ENCODE results near the gene GPN1.
"Not testable (repeated sequence)": the region's sequence is repeated elsewhere in the genome, so short reads cannot be mapped to it uniquely, and the experiment has no call there.

Gene GPN1

DNA sequence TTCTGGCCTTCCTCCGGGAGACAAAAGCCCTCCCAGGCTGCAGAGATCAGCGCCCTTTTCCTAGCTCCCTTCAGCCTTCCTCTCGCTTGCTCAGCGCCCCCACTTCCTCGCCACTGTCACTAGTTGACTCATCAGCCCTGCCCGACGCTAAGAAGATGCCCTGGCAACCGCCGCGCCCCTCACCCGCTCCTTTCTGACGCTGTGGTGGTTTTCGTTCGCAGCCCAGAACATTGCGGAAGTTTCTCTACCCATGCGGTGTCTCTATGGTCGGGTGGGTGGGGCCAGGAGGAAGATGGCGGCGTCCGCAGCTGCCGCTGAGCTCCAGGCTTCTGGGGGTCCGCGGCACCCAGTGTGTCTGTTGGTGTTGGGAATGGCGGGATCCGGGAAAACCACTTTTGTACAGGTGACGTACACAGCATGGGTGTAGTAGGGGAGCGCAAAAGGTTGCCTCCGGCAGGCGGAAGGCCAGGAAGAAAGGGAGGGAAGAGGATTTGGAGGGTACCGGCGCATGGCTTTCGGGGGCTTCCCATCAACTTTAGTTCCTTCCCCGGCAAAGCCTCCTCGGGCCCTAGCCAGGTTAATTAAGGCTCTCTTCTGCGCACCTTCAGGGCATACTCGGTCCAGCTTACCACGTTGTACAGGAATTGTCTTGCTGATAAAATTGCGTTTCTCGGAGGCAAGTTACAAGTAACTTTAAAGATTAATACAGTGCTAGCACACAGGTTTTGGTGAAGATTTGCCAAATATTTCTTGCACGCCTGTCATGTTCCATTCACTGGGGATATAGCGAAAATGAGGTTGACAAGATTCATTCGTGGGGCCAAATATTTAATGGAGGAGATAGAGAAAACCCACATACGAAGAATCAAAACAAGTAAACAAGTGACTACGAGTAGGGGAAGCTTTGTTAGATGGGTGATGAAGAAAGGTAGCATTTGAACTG, at the start of gene GPN1, which contains the start of gene CCDC121:
TSS of gene GPN1 (plus strand) at position 284 of the 943 bp plus-strand sequence. CDS start at position 293, 9 bp downstream.
TSS of gene CCDC121 (minus strand) at position 246 of the 943 bp plus-strand sequence. CDS start 1,213 bp downstream, outside the sequence.
- H3K4me3 ChIP-seq (ENCODE audit: low read length): peak within 1 kb of the TSS; percentile 96
- TF ChIP-seq ZNF274 (IDR thresholded peaks at IDR 0.05; ENCODE audit: low read depth, low read length): no peak

DNA sequence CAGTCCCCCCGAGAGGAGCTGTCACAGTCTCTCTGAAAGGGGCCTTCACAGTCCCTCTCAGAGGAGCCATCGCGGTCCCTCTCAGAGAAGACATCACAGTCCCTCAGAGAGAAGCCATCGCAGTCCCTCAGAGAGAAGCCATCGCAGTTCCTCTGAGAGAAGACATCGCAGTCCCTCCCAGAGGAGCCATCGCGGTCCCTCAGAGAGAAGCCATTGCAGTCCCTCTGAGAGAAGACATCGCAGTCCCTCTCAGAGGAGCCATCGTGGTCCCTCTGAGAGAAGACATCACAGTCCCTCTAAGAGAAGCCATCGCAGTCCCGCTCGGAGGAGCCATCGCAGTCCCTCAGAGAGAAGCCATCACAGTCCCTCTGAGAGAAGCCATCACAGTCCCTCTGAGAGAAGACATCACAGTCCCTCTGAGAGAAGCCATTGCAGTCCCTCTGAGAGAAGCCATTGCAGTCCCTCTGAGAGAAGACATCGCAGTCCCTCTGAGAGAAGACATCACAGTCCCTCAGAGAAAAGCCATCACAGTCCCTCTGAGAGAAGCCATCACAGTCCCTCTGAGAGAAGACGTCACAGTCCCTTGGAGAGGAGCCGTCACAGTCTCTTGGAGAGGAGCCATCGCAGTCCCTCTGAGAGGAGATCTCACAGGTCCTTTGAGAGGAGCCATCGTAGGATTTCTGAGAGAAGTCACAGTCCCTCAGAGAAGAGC, 47.3 kb upstream of the GPN1 start:
- no peak overlapping the region for H3K4me3 ChIP-seq (ENCODE audit: low read length)

DNA sequence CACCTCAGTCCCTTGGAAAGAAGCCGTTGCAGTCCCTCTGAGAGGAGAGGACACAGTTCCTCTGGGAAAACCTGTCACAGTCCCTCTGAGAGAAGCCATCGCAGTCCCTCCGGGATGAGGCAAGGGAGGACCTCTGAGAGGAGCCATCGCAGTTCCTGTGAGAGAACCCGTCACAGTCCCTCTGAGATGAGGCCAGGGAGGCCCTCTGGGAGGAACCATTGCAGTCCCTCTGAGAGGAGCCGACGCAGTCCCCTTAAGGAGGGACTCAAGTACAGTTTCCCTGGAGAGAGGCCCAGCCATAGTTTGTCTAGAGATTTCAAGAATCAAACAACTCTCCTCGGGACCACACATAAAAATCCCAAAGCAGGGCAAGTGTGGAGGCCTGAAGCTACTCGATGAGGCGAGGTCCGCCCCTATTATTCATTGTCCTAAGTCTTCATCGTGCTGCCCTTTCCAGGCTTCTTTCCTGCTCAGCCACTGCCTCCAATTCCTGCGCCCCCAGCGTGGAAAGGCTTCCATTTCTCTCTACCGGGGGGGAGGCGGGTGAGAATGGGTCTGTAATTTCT, 46.6 kb upstream of the GPN1 start:
- H3K4me3 ChIP-seq (ENCODE audit: low read length): peak overlapping the region; percentile 99; the same call in 1 of the 2 replicates
- TF ChIP-seq ZNF274 (IDR thresholded peaks at IDR 0.05; ENCODE audit: low read depth, low read length): no peak

More for the DNA sequence above, 47.3 kb upstream of the GPN1 start:
- TF ChIP-seq ZNF274 (IDR thresholded peaks at IDR 0.05; ENCODE audit: low read depth, low read length): no peak

DNA sequence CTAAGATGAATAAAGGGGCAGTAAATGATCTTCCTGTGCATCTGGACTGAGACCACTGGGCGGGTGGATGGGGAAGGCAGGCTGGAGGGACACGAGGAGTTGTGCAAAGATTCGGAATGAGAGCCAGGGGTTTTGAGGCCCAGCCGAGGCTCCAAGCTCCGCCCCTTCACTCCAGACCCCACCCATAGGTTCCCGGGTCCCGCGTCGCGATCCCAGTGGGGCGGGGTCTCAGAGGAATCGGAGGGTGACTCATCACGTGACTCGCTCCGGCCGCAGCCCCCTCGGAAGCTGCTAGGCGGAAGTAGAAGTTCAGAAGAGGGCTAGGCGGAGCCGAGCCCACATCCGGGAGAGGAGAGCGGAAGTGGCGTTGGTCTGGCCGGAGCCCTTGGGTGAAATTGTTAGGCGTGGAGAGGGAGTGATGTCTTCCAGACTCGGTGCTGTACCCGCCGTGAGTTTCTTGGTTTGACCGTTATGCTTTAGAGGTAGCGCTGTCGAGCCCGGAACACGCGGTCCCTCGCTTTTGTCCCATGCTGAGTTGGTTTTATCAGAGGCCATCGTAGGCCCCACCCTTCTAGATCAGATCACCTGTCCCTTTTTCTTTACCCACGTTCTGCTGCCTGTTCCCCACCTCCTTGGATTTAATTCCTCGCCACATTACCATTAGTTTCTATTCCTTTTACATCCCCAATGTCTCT, 46.0 kb upstream of the GPN1 start, which contains the start of gene ZNF512:
TSS of gene ZNF512 (plus strand) at position 348 of the 695 bp plus-strand sequence. CDS start at position 419, 71 bp downstream.
- no peak for TF ChIP-seq ZNF274 (IDR thresholded peaks at IDR 0.05; ENCODE audit: low read depth, low read length)
- H3K4me3 ChIP-seq (ENCODE audit: low read length): peak within 1 kb of the TSS; percentile 99

DNA sequence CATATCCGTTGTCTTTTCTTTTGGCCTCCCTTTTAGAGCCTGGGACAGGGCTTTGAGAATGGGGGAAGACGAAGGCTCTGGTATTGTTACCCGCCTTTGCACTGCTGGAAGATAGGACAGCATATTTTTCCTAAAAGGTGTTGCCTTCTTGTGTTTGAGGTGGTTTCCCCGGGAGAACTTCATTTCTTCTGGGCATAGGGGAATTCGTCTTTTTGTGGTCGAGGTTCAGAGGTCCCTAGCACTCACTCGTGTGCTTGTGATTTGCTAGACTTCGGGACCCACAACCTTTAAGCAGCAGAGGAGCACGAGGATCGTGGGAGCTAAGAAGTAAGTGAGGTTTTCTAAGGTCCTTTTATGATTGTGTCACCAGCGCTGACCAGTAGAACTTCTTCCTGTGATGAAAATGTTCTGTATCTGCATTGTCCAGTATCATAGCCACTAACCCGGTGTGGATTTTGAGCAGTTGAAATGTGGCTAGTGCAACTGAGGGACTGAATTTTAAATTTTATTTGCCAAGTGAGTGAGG, 45.4 kb upstream of the GPN1 start:
- peak overlapping the region; percentile 99 for H3K4me3 ChIP-seq (ENCODE audit: low read length)
- TF ChIP-seq ZNF274 (IDR thresholded peaks at IDR 0.05; ENCODE audit: low read depth, low read length): no peak

DNA sequence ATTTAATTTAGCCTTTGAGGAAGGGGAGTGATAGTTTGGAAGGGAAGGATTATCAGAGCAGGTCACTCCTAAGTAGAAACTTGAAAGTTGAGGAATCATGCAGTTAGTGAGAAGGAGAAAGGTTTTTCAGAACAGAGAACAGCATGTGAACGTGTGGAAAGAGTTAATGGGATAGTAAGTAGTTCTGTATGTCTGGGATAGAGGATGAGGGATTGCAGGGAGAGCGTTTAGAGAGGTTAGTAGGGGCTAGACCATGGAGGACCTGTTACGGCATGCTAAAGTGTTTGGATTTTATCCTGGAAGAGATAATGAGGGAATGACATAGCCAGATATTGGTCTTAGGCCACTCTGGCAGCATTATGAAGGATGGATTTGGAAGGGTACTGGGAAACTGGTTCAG, 44.3 kb upstream of the GPN1 start:
- no peak for TF ChIP-seq ZNF274 (IDR thresholded peaks at IDR 0.05; ENCODE audit: low read depth, low read length)
- H3K4me3 ChIP-seq (ENCODE audit: low read length): peak overlapping the region; percentile 9; the same call in 1 of the 2 replicates

DNA sequence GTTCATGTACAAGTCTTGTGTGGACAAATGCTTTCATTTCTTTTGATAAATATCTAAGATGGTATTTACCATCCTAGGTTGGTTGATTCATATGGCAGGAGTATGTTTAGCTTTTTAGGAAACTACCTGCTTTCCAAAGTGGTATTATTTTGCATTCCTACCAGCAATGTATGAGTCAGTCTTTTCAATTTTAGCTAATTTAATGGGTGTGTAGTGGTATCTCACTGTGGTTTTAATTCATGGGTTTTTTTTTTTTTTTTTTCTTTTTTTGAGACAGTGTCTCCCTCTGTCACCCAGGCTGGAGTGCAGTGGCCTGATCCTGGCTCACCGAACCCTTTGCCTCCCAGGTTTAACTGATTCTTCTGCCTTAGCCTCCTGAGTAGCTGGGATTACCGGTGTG, 41.8 kb upstream of the GPN1 start:
- H3K4me3 ChIP-seq (ENCODE audit: low read length): no peak overlapping the region
- no peak for TF ChIP-seq ZNF274 (IDR thresholded peaks at IDR 0.05; ENCODE audit: low read depth, low read length)

DNA sequence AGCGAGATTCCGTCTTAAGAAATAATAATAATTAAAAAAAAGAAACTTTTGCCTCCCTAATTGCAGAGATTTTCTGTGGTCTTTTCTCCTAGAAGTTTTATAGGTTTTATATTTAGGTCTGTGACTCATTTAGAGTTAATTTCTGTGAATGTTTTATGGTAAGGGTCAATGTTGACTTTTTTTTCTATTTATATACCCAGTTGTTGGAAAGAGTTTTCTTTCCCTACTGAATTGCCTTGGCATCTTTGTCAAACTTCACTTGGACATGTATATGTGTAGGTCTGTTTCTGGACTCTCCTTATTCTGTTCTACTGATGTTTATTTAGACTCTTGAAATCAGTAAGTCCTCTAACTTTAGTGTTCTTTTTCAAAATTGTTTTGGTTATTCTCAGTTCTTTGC, 40.5 kb upstream of the GPN1 start:
- TF ChIP-seq ZNF274 (IDR thresholded peaks at IDR 0.05; ENCODE audit: low read depth, low read length): no peak
- no peak overlapping the region for H3K4me3 ChIP-seq (ENCODE audit: low read length)

DNA sequence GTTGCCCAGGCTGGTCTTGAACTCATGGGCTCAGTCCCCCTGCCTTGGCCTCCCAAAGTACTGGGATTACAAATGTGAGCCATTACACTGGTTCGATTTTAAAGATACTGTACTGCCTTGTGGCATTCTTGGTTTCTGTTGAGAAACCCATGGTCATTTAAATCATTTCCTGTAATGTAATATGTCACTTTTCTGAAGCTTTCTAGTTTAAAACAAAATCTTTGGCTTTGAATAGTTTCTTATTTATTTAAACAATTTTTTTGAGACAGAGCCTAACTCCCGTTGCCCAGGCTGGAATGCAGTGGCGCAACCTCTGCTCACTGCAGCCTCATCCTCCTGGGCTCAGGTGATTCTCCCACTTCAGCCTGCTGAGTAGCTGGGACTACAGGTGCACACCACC, 37.1 kb upstream of the GPN1 start:
- TF ChIP-seq ZNF274 (IDR thresholded peaks at IDR 0.05; ENCODE audit: low read depth, low read length): no peak
- H3K4me3 ChIP-seq (ENCODE audit: low read length): no peak overlapping the region

DNA sequence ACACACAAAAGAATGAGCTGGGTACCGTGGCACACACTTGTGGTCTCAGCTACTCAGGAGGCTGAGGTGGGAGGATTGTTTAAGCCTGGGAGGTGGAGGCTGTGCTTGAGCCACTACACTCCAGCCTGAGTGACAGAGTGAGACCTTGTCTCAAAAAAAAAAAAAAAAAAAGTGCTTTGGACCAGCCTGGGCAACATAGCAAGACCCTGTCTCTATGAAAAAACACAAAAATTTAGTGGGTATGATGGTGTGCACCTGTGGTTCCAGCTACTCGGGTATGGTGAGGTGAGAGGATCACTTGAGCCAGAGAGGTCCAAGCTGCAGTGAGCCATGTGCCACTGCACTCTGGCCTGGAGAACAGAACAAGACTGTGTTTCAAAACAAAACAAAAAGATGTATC, 35.6 kb upstream of the GPN1 start:
- H3K4me3 ChIP-seq (ENCODE audit: low read length): no peak overlapping the region
- no peak for TF ChIP-seq ZNF274 (IDR thresholded peaks at IDR 0.05; ENCODE audit: low read depth, low read length)

DNA sequence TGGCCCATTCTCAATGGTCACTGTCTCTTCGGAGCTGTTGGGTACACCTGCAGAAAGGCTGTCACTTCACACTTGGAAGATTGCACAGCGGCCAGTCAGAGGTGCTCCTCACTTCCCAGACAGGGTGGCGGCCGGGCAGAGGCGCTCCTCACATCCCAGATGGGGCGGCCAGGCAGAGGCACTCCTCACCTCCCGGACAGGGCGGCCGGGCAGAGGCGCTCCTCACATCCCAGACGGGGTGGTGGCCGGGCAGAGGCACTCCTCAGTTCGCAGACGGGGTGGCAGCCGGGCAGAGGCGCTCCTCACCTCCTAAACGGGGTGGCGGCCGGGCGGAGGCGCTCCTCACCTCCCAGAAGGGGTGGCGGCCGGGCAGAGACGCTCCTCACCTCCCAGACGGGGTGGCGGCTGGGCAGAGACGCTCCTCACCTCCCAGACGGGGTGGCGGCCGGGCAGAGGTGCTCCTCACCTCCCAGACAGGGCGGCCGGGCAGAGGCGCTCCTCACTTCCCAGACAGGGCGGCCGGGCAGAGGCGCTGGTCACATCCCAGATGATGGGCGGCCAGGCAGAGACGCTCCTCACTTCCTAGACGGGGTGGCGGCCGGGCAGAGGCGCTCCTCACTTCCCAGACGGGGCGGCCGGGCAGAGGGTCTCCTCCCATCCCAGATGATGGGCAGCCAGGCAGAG, 34.7 kb upstream of the GPN1 start:
- H3K4me3 ChIP-seq (ENCODE audit: low read length): not testable (repeated sequence)

DNA sequence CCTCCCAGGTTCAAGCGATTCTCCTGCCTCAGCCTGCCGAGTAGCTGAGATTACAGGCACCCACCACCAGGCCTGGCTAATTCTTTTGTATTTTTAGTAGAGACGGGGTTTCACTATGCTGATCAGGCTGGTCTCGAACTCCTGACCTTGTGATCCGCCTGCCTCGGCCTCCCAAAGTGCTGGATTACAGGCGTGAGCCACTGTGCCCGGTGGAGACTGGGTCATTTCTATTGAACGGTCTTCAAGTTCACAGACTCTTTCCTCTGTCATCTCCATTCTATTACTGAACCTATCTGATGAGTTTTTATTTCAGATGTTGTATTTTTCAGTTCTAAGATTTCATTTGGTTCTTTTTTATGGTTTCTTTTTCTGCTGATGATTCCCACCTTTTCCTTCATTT, 33.4 kb upstream of the GPN1 start:
- H3K4me3 ChIP-seq (ENCODE audit: low read length): not testable (repeated sequence)

DNA sequence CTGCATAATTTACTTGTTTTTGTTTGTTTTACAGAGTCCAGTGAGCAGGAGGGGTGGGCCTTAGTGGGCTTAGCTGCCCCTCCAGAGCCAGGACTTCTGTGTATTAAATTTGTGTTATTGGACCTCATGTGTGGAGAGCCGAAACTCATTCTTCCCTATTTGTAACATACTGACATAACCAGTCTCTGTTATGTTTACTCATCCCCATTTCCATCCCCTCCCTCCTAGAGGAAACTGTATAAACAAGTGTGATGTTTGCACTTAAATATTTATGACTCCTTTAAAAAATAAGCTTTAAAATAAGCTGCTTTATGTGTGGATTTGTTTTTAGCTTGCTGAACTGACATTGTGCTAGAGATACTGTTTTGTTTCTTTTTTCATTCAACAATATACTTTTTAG, 32.2 kb upstream of the GPN1 start:
- H3K4me3 ChIP-seq (ENCODE audit: low read length): no peak overlapping the region
- no peak for TF ChIP-seq ZNF274 (IDR thresholded peaks at IDR 0.05; ENCODE audit: low read depth, low read length)
